OCI-LY7 (cell line): ENCODE results near the gene TIMM13.

ENCODE experiments used
- EZH2phosphoT487 ChIP-seq: fragments of 200-600 bp; sonication (generic); IDR thresholded peaks from 2 replicates; pipeline ENCODE4 v1.6.1; 2018; ENCODE audit warnings: low read depth, borderline replicate concordance, mild to moderate bottlenecking, mixed run types, antibody characterized with exemption, low read length, moderate library complexity, mixed read lengths
- TF ChIP-seq, protein P1 (sequence below): fragments of 200-600 bp; sonication (generic); conservative IDR thresholded peaks from 2 replicates; pipeline ENCODE4 v1.5.1; 2014; ENCODE audit warnings: mild to moderate bottlenecking, antibody characterized with exemption, low read length, moderate library complexity, mixed read lengths

DNA sequence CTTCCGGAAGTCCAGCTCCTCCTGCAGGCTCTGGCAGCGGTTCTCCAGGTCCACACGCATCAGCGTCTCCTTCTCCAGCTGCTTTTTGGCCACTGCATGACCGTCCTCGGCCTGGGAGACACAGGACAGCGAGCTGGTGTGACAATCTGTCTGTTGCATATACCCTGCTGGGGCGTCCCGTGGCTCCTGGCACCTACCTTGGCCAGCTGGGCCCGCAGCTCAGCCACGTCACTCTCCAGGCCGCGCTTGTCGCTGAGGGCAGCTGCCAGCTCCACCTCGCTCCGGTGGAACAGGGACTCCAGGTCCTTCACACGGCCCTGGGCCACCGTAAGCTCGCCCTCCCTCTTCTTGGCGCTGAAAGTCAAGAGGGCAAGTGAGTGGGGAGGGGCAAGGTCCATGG lies 10.8 kb upstream of the TIMM13 start:
- TF ChIP-seq, protein P1, sequence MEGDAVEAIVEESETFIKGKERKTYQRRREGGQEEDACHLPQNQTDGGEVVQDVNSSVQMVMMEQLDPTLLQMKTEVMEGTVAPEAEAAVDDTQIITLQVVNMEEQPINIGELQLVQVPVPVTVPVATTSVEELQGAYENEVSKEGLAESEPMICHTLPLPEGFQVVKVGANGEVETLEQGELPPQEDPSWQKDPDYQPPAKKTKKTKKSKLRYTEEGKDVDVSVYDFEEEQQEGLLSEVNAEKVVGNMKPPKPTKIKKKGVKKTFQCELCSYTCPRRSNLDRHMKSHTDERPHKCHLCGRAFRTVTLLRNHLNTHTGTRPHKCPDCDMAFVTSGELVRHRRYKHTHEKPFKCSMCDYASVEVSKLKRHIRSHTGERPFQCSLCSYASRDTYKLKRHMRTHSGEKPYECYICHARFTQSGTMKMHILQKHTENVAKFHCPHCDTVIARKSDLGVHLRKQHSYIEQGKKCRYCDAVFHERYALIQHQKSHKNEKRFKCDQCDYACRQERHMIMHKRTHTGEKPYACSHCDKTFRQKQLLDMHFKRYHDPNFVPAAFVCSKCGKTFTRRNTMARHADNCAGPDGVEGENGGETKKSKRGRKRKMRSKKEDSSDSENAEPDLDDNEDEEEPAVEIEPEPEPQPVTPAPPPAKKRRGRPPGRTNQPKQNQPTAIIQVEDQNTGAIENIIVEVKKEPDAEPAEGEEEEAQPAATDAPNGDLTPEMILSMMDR = no peak
- no peak for TF ChIP-seq EZH2phosphoT487
